Measurements from ENCODE around the gene CISD3.

The CISD3 gene

GRCh38 chr17:38746849-38747462, 16.8 kb downstream of the CISD3 start:
- no peak for DNase-seq

GRCh38 chr17:38747463-38748148, 17.5 kb downstream of the CISD3 start:
- DNase-seq: no peak

GRCh38 chr17:38748149-38748891, 18.2 kb downstream of the CISD3 start, which contains the start of gene PCGF2:
PCGF2 (minus strand) TSS chr17:38748336; CDS start chr17:38740402, 7,934 bp downstream.
- DNase-seq: peak; percentile 69

GRCh38 chr17:38748892-38749222, 18.7 kb downstream of the CISD3 start:
- no peak for DNase-seq

GRCh38 chr17:38749223-38750043, 19.3 kb downstream of the CISD3 start:
- DNase-seq: peak; percentile 51

GRCh38 chr17:38750044-38750311, 19.8 kb downstream of the CISD3 start:
- no peak for DNase-seq

- no peak for DNase-seq
Observed at GRCh38 chr17:38750312-38751121, 20.4 kb downstream of the CISD3 start.

- DNase-seq: peak; percentile 46
Observed at GRCh38 chr17:38751144-38751807, 21.1 kb downstream of the CISD3 start.

- peak; percentile 74 for DNase-seq
Observed at GRCh38 chr17:38751808-38752307, 21.7 kb downstream of the CISD3 start.

- DNase-seq: peak; percentile 100
Observed at GRCh38 chr17:38752308-38753070, 22.3 kb downstream of the CISD3 start, which contains the start of gene PSMB3. PSMB3 (plus strand) TSS chr17:38752741; CDS start chr17:38752827, 86 bp downstream.

- no peak for DNase-seq
Observed at GRCh38 chr17:38753071-38753506, 22.9 kb downstream of the CISD3 start.

GRCh38 chr17:38761612-38762011, 31.5 kb downstream of the CISD3 start:
- DNase-seq: no peak

GRCh38 chr17:38762231-38762630, 32.1 kb downstream of the CISD3 start:
- no peak for DNase-seq

- DNase-seq: no peak
Observed at GRCh38 chr17:38766341-38766740, 36.2 kb downstream of the CISD3 start.

- no peak for DNase-seq
Observed at GRCh38 chr17:38768417-38768816, 38.3 kb downstream of the CISD3 start.

GRCh38 chr17:38773258-38773657, 43.1 kb downstream of the CISD3 start:
- no peak for DNase-seq

- DNase-seq: no peak
Observed at GRCh38 chr17:38777641-38778250, 47.6 kb downstream of the CISD3 start.

- DNase-seq: no peak
Observed at GRCh38 chr17:38779965-38780752, 50.0 kb downstream of the CISD3 start.

GRCh38 chr17:38783227-38783626, 53.1 kb downstream of the CISD3 start:
- no peak for DNase-seq
